ENCODE data around the gene MYMK.

- TF ChIP-seq POLR2AphosphoS5 (IDR thresholded peaks at IDR 0.05; ENCODE audit: insufficient read depth in 1 of 2, low read depth in 1 of 2) (no peak), CTCF (IDR thresholded peaks at IDR 0.05) (no peak), POLR2A (IDR thresholded peaks at IDR 0.05) (no peak)
Observed at GRCh38 chr9:133571391-133571890, 46.7 kb upstream of the MYMK start.
